HepG2 (cell line): ENCODE measurements around the gene ADAM22. TPM values are rescaled to one million over a fixed set of nuclear protein-coding genes. Genes with fewer than 3 reads are reported as not detected.

ENCODE experiments used
- ATAC-seq: fragments of 200-7000 bp; cut with Tn5 transposase; 3 replicates; pipeline ENCODE4 v1.9.1; 2020; ENCODE audit warnings: mild to moderate bottlenecking, moderate library complexity
- BruUV-seq: library from RNA; stranded (reverse); fragments of 400-500 nt; replicated peaks from 2 replicates; lab custom pipeline; 2021; lab: Mats Ljungman, UMichigan
- CTCF ChIA-PET: fragments of 300-600 bp; formaldehyde crosslinking; extraction: SDS; loops from one replicate; lab custom pipeline; 2021; ENCODE audit warnings: low total read pairs, inconsistent platforms, low intra/inter-chr PET ratio; lab: Yijun Ruan, JAX
- POLR2A ChIA-PET: fragments of 350-600 bp; sonication (Branson Sonifier 250); formaldehyde crosslinking; loops from one replicate; lab custom pipeline; 2020; ENCODE audit warnings: antibody characterized with exemption, inconsistent platforms; lab: Yijun Ruan, JAX
- DNase-seq: peaks from one replicate; pipeline ENCODE4 v3.0.0-alpha.2; 2015; ENCODE audit warnings: low spot score
- FAIRE-seq: peaks from 3 replicates; lab custom pipeline; 2011; peaks lifted over from hg19 to GRCh38; lab: Jason Lieb, UNC
- H2AFZ ChIP-seq: one replicate; pipeline ENCODE4 v1.6.1; 2011; ENCODE audit warnings: low read length, inconsistent platforms
- H3K27ac ChIP-seq: fragments of 300-600 bp; 3 replicates; pipeline ENCODE4 v1.8.0; 2011; ENCODE audit warnings: mixed run types, mild to moderate bottlenecking, mixed read lengths, low read length, inconsistent platforms; ENCODE audit not compliant: insufficient read depth; ENCODE audit errors: extremely low read length
- H3K27me3 ChIP-seq, 2 experiments: fragments of 200-600 bp in 1 of 2; 2 replicates in 1 of 2; 3 replicates in 1 of 2; pipeline versions ENCODE4 v1.6.0 to v1.8.0; 2011; ENCODE audit warnings: low read length in 2 of 2, mild to moderate bottlenecking in 2 of 2, moderate library complexity in 2 of 2, inconsistent platforms in 1 of 2; ENCODE audit not compliant: insufficient read depth in 2 of 2, control insufficient read depth in 1 of 2
- H3K36me3 ChIP-seq, 2 experiments: fragments of 200-600 bp in 1 of 2; replicated peaks in 1 of 2; 2 replicates in 1 of 2; 3 replicates in 1 of 2; pipeline versions ENCODE4 v1.5.1 to v1.8.0; 2011; ENCODE audit warnings: low read length in 2 of 2, inconsistent platforms in 1 of 2; ENCODE audit not compliant: insufficient read depth in 2 of 2, control insufficient read depth in 1 of 2
- H3K4me1 ChIP-seq: 2 replicates; pipeline ENCODE4 v1.5.1; 2012; ENCODE audit warnings: low read length, inconsistent platforms; ENCODE audit not compliant: insufficient read depth
- H3K4me2 ChIP-seq: 2 replicates; pipeline ENCODE4 v1.6.0; 2011; ENCODE audit warnings: low read depth, low read length, inconsistent platforms
- H3K4me3 ChIP-seq, 3 experiments: fragments of 200-600 bp in 1 of 3; sonication (generic), shearing (Covaris generic) in 1 of 3; replicated peaks in 1 of 3; 2 replicates each; pipeline ENCODE4 v1.5.1; 2011 to 2016; ENCODE audit warnings: low read length in 3 of 3, inconsistent platforms in 2 of 3, low read depth in 2 of 3, mild to moderate bottlenecking in 2 of 3, control low read depth in 1 of 3, mixed read lengths in 1 of 3; ENCODE audit not compliant: insufficient read depth in 1 of 3
- H3K79me2 ChIP-seq: one replicate; pipeline ENCODE4 v1.6.1; 2011; ENCODE audit warnings: low read length, inconsistent platforms; ENCODE audit not compliant: insufficient read depth
- H3K9ac ChIP-seq: 2 replicates; pipeline ENCODE4 v1.6.0; 2011; ENCODE audit warnings: mild to moderate bottlenecking, low read depth, low read length, inconsistent platforms; ENCODE audit not compliant: insufficient read depth
- H3K9me3 ChIP-seq: 2 replicates; pipeline ENCODE4 v1.5.1; 2012; ENCODE audit warnings: mild to moderate bottlenecking, low read length
- H4K20me1 ChIP-seq: 2 replicates; pipeline ENCODE4 v1.6.0; 2011; ENCODE audit warnings: inconsistent platforms, mild to moderate bottlenecking, low read length, moderate library complexity; ENCODE audit not compliant: insufficient read depth
- ARHGAP35 ChIP-seq: sonication (generic); formaldehyde crosslinking; IDR thresholded peaks from 2 replicates; pipeline ENCODE4 v1.9.0; 2022; ENCODE audit warnings: mild to moderate bottlenecking, inconsistent platforms, moderate library complexity, missing genetic modification reagents, borderline replicate concordance
- ELF3 ChIP-seq: IDR thresholded peaks from 2 replicates; pipeline ENCODE4 v1.6.1; 2016; ENCODE audit warnings: missing genetic modification reagents, missing compliant biosample characterization
- FOXA1 ChIP-seq, 2 experiments: fragments of 450-650 bp in 1 of 2; sonication (generic) in 1 of 2; formaldehyde crosslinking in 1 of 2; IDR thresholded peaks; 2 replicates each; pipeline versions ENCODE4 v1.4.0 to v1.6.1; 2016 to 2020; ENCODE audit warnings: missing genetic modification reagents in 1 of 2
- FOXC1 ChIP-seq: sonication (generic); formaldehyde crosslinking; IDR thresholded peaks from 2 replicates; pipeline ENCODE4 v1.8.0; 2022; ENCODE audit warnings: mild to moderate bottlenecking, missing genetic modification reagents, borderline replicate concordance
- IRX3 ChIP-seq: sonication (generic); formaldehyde crosslinking; IDR thresholded peaks from 2 replicates; pipeline ENCODE4 v1.8.1; 2023; ENCODE audit warnings: mild to moderate bottlenecking, low read depth, missing genetic modification reagents, borderline replicate concordance
- KDM2A ChIP-seq: sonication (generic); formaldehyde crosslinking; IDR thresholded peaks from 2 replicates; pipeline ENCODE4 v1.4.0; 2020; ENCODE audit warnings: low read depth, missing genetic modification reagents, borderline replicate concordance
- NFIB ChIP-seq: sonication (generic); formaldehyde crosslinking; IDR thresholded peaks from 2 replicates; pipeline ENCODE4 v1.9.0; 2021; ENCODE audit warnings: missing genetic modification reagents, mild to moderate bottlenecking, borderline replicate concordance
- PHB2 ChIP-seq: fragments of 450-650 bp; IDR thresholded peaks from 2 replicates; pipeline ENCODE4 v1.6.1; 2018; ENCODE audit not compliant: partially characterized antibody
- RXRA ChIP-seq: sonication (generic); formaldehyde crosslinking; IDR thresholded peaks from 2 replicates; pipeline ENCODE4 v1.5.1; 2020; ENCODE audit warnings: missing genetic modification reagents
- SMAD9 ChIP-seq: sonication (generic); formaldehyde crosslinking; IDR thresholded peaks from 2 replicates; pipeline ENCODE4 v1.5.1; 2020; ENCODE audit warnings: mild to moderate bottlenecking, missing genetic modification reagents
- ZNF143 ChIP-seq: sonication (generic); formaldehyde crosslinking; IDR thresholded peaks from 2 replicates; pipeline ENCODE4 v1.4.0; 2020; ENCODE audit warnings: missing genetic modification reagents
- ZNF282 ChIP-seq: fragments of 450-650 bp; IDR thresholded peaks from 2 replicates; pipeline ENCODE4 v1.6.1; 2018; ENCODE audit not compliant: partially characterized antibody
- ZNF546 ChIP-seq: sonication (generic); formaldehyde crosslinking; conservative IDR thresholded peaks from 2 replicates; pipeline ENCODE4 v1.8.1; 2023; ENCODE audit warnings: mild to moderate bottlenecking, missing genetic modification reagents
- ZNF563 ChIP-seq: sonication (generic); formaldehyde crosslinking; IDR thresholded peaks from 2 replicates; pipeline ENCODE4 v1.8.0; 2022; ENCODE audit warnings: mild to moderate bottlenecking, moderate library complexity, missing genetic modification reagents
- ZSCAN30 ChIP-seq: sonication (generic); formaldehyde crosslinking; IDR thresholded peaks from 2 replicates; pipeline ENCODE4 v1.5.0; 2020; ENCODE audit warnings: mild to moderate bottlenecking, missing genetic modification reagents
- ZSCAN9 ChIP-seq: IDR thresholded peaks from 2 replicates; pipeline ENCODE4 v1.6.1; 2016; ENCODE audit warnings: borderline replicate concordance
- WGBS: methylation state at CpG from one replicate; pipeline ENCODE4 v1.1.6; 2017; ENCODE audit warnings: low lambda C conversion rate; 5-methylcytosine and 5-hydroxymethylcytosine counted together
- in situ Hi-C: cut with HindIII; loops from 2 replicates; pipeline ENCODE4 v1.10.0; 2017; ENCODE audit warnings: low pct_unique_long_range_greater_than_20kb; ENCODE audit not compliant: extremely low pct_ligation_motif_present
- intact Hi-C: fragments of 100-400 bp; cut with micrococcal nuclease; formaldehyde crosslinking; loops from one replicate; pipeline ENCODE4 v1.10.0; 2022; ENCODE audit not compliant: unreplicated experiment
- polyA plus RNA-seq, 8 experiments: library from polyadenylated mRNA; depleted of rRNA in 3 of 8; stranded (reverse) in 7 of 8; unstranded in 1 of 8; fragments of >200 nt; fragmentation: Illumina TruSeq in 4 of 8; extraction: Trizol in 4 of 8; gene quantifications; 2 replicates each; pipeline versions ENCODE4 v1.2.1 to v1.2.3, GENCODE V29; 2011 to 2016; ENCODE audit warnings: low read depth in 4 of 8, missing spikeins in 1 of 8, mixed read lengths in 1 of 8; ENCODE audit not compliant: insufficient read depth in 1 of 8
- total RNA-seq, 5 experiments: library from RNA; depleted of rRNA; stranded (reverse); fragments of >200 nt; fragmentation: Illumina TruSeq; extraction: Trizol; gene quantifications; 2 replicates each; pipeline ENCODE4 v1.2.3, GENCODE V29; 2016; ENCODE audit warnings: low read depth in 1 of 5
- TF ChIP-seq, protein P1 (sequence below): sonication (generic); formaldehyde crosslinking; IDR thresholded peaks from 2 replicates; pipeline ENCODE4 v1.4.0; 2020; ENCODE audit warnings: missing genetic modification reagents
- TF ChIP-seq, protein P2 (sequence below): sonication (generic); formaldehyde crosslinking; IDR thresholded peaks from 2 replicates; pipeline ENCODE4 v1.8.0; 2022; ENCODE audit warnings: mild to moderate bottlenecking, missing genetic modification reagents
- TF ChIP-seq, protein P3 (sequence below): sonication (generic); formaldehyde crosslinking; IDR thresholded peaks from 2 replicates; pipeline ENCODE4 v1.4.0; 2020; ENCODE audit warnings: missing genetic modification reagents

The ADAM22 gene
- total and polyA plus RNA-seq, 2 of the 13 experiments (the other 11 are each of a cell fraction or from before 2014, with no cell fraction given) = 1.9 to 6.7 TPM

DNA sequence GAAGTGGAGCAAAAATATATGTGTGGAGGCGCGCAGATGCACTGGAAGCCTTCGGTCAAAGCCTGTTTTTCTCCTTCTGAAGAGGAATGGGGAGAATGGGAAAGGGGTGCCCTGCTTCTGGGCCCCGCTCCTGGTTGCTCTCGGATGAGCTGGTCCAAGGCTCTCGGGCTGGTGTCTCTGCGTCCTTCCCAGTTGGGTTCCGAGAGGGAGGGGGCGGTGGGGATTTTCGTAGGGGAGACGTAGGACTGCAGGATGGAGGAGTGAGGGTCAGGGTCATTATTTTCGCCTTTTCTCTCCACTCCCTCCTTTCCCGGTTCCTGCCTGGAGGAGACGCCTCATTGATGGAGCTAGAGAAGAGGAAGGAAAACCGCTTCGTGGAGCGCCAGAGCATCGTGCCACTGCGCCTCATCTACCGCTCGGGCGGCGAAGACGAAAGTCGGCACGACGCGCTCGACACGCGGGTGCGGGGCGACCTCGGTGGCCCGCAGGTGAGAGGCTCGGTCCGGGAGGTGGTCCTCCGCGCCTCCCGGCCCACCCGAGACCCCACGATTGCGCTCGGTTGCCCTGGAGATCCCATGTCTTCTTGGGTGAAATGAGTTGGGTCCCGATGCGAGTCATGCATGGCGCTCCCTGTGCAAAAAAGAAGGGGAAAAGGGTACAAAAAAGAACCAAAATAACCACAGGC, 790 bp downstream of the ADAM22 start:
- peak overlapping the region; percentile 81 for H3K4me2 ChIP-seq
- H3K4me1 ChIP-seq = peaks cover 30% of the 10 kb centered on the region
- no peaks in the 10 kb centered on the region for H3K79me2 ChIP-seq
- no peaks in the 10 kb centered on the region for H3K36me3 ChIP-seq
- H3K4me3 ChIP-seq = peak overlapping the region; percentile 64 to 77 (median 70)
- BruUV-seq = TSS peak; percentile 54
- no peaks in the 10 kb centered on the region for H3K9me3 ChIP-seq
- POLR2A ChIA-PET = no interaction called here
- DNase-seq (no peak), ATAC-seq (peak; percentile 27), FAIRE-seq (no peak)
- 18% methylated on average over 43 of the region's 47 CpGs for WGBS
- H3K9ac ChIP-seq = 0 out of 2 replicates have a peak overlapping the region, but pooled peaks have one; percentile 49
- CTCF ChIA-PET = no interaction called here
- no peak overlapping the region for H3K27ac ChIP-seq
- H3K27me3 ChIP-seq = no peaks in the 10 kb centered on the region; a peak in 1 of 5 replicates
- intact Hi-C loops (loop anchor here (1.0 to 10.0 kb wide), 2 partner anchors 176 to 230 kb away; no protein-coding TSS in a partner anchor), in situ Hi-C loops (no loop called here)
- no peaks in the 10 kb centered on the region for H4K20me1 ChIP-seq
- H2AFZ ChIP-seq = no peak overlapping the region
- TF ChIP-seq ARHGAP35 (CRISPR knock-in tag) (no peak), ELF3 (CRISPR knock-in tag) (no peak), IRX3 (CRISPR knock-in tag) (0 out of 2 replicates have a peak, but pooled peaks have one; percentile 37), FOXA1 (IDR thresholded peaks at IDR 0.05) (no peak), FOXA1 (CRISPR knock-in tag; IDR thresholded peaks at IDR 0.05) (no peak), PHB2 (no peak), FOXC1 (CRISPR knock-in tag) (peak; percentile 53; the same call in 1 of the 2 replicates), KDM2A (CRISPR knock-in tag) (peak; percentile 17; the same call in 1 of the 2 replicates), RXRA (CRISPR knock-in tag) (peak; percentile 51; the same call in 1 of the 2 replicates), SMAD9 (no peak), ZNF563 (CRISPR knock-in tag) (0 out of 2 replicates have a peak, but pooled peaks have one; percentile 20), NFIB (CRISPR knock-in tag) (no peak), ZSCAN9 (CRISPR knock-in tag) (no peak), ZSCAN30 (CRISPR knock-in tag) (no peak), ZNF143 (CRISPR knock-in tag) (no peak), ZNF282 (no peak), ZNF546 (CRISPR knock-in tag) (no peak)
- TF ChIP-seq, protein P1, sequence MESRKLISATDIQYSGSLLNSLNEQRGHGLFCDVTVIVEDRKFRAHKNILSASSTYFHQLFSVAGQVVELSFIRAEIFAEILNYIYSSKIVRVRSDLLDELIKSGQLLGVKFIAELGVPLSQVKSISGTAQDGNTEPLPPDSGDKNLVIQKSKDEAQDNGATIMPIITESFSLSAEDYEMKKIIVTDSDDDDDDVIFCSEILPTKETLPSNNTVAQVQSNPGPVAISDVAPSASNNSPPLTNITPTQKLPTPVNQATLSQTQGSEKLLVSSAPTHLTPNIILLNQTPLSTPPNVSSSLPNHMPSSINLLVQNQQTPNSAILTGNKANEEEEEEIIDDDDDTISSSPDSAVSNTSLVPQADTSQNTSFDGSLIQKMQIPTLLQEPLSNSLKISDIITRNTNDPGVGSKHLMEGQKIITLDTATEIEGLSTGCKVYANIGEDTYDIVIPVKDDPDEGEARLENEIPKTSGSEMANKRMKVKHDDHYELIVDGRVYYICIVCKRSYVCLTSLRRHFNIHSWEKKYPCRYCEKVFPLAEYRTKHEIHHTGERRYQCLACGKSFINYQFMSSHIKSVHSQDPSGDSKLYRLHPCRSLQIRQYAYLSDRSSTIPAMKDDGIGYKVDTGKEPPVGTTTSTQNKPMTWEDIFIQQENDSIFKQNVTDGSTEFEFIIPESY (CRISPR knock-in tag) = 0 out of 2 replicates have a peak, but pooled peaks have one; percentile 9
- TF ChIP-seq, protein P2, sequence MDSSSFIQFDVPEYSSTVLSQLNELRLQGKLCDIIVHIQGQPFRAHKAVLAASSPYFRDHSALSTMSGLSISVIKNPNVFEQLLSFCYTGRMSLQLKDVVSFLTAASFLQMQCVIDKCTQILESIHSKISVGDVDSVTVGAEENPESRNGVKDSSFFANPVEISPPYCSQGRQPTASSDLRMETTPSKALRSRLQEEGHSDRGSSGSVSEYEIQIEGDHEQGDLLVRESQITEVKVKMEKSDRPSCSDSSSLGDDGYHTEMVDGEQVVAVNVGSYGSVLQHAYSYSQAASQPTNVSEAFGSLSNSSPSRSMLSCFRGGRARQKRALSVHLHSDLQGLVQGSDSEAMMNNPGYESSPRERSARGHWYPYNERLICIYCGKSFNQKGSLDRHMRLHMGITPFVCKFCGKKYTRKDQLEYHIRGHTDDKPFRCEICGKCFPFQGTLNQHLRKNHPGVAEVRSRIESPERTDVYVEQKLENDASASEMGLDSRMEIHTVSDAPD (CRISPR knock-in tag) = no peak
- TF ChIP-seq, protein P3, sequence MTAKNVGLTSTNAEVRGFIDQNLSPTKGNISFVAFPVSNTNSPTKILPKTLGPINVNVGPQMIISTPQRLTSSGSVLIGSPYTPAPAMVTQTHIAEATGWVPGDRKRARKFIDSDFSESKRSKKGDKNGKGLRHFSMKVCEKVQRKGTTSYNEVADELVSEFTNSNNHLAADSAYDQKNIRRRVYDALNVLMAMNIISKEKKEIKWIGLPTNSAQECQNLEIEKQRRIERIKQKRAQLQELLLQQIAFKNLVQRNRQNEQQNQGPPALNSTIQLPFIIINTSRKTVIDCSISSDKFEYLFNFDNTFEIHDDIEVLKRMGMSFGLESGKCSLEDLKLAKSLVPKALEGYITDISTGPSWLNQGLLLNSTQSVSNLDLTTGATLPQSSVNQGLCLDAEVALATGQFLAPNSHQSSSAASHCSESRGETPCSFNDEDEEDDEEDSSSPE = 0 out of 2 replicates have a peak, but pooled peaks have one; percentile 25
